GM21447 (cell line): ENCODE results near the gene APOA1.

Source experiments
- ATAC-seq: cut with Tn5 transposase; IDR thresholded peaks from one replicate; pipeline ENCODE4 v1.9.1; 2021; ENCODE audit not compliant: unreplicated experiment

APOA1 gene

DNA sequence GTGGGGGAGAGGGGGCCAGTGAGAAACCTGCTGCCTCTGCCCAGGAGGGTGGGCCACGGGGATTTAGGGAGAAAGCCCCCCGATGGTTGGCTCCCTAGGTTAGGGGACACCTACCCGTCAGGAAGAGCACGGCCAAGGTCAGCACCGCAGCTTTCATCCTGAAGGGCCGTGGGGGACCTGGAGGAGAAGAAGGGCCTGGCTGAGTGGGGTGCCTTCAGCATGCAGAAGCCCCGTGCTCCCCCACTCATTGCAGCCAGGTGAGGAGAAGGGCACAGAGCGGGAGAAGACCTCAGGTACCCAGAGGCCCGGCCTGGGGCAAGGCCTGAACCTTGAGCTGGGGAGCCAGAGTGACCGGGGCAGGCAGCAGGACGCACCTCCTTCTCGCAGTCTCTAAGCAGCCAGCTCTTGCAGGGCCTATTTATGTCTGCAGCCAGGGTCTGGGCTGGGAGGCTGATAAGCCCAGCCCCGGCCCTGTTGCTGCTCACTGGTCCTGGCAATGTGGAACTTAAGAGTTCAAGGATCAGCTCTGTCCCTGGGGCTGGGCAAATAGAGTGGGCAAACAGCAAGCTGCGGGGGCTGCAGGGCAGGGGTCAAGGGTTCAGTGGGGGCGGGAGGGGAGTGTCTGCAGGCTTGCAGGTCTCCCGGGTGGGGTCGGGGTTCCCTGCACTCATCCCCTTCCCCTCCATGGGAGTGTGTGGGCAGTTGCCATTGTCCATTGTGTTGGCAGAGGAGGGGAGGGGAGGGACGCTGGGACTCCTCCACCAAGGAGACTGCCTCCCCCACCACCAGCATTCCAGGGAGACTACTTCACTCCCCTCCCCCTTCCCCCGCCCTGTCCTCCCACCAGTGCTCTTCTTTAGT is at the start of gene APOA1:
APOA1 (minus strand) TSS at position 392 of the 861 bp plus-strand sequence; CDS start at position 157, 235 bp downstream.
- ATAC-seq: no peak

DNA sequence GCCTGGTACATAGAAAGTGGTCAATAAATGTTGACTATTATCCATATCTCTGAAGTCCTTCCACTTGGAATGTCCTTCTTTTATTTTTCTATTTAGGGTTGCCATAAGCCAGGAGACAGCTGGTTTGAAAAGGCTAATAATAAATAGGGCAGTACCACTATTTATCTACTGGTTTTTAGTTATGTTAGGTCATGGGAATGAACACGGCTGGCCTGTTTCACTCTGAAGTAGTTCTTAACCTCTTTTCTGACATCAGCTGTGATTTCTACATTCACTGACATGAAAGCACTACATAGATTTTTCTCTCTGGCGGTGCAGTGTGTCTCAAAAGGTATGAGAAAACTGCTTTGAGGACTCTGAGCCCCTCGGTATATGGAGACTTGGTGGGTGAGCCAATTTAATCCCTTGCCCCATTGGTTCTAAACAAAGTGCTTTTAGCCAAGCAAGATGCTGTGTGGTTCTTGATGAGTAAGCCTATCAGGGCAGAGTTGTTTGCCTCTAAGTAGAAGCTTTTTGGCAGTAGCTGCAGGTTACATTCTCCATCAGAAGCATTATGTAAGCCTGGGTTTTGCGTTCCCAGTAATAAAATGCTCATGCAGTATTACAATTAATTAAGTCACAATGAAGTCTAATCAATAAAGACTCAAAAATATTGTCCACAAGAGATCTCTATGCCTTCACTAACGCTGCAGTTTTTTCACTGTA is 48.7 kb upstream of the APOA1 start:
- no peak for ATAC-seq

DNA sequence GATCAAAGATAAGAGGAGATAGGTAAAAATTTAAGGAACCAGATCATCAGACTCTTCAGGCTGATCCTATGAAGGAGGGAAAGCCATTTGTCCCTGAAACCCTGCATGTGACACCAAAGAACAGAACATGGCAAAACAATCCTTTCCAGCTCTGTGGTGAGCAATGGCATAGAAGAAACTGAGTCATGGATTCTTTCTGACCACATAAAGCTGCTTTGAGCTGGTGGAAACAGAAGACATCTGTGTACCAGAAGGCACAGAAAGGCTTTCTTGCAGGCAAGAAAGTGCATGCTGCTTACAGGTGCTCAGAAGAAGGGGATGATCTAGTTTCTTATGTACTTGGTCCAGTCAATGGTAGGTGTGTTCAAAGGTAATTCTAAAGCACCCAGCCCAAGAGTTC is 45.0 kb upstream of the APOA1 start:
- ATAC-seq: no peak

DNA sequence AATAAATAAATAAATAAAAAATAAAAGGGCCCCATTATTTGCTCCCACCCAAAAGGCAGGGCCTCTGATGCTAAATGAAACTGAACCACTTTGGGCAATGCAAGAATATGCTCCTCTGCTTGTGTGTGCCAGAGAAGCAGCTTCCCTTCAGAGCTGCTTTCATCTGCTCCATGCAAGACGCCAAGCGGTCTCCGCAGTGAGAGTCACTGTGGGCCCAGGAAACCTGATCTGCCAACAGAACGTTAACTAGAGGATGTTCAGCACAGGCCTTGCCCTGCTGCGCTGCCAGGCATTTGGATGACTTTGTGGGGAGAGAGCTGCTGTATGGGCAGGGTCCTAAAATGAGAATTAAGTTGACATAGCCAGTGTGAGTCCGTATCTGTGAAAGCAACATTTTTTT is 43.7 kb upstream of the APOA1 start:
- no peak for ATAC-seq

DNA sequence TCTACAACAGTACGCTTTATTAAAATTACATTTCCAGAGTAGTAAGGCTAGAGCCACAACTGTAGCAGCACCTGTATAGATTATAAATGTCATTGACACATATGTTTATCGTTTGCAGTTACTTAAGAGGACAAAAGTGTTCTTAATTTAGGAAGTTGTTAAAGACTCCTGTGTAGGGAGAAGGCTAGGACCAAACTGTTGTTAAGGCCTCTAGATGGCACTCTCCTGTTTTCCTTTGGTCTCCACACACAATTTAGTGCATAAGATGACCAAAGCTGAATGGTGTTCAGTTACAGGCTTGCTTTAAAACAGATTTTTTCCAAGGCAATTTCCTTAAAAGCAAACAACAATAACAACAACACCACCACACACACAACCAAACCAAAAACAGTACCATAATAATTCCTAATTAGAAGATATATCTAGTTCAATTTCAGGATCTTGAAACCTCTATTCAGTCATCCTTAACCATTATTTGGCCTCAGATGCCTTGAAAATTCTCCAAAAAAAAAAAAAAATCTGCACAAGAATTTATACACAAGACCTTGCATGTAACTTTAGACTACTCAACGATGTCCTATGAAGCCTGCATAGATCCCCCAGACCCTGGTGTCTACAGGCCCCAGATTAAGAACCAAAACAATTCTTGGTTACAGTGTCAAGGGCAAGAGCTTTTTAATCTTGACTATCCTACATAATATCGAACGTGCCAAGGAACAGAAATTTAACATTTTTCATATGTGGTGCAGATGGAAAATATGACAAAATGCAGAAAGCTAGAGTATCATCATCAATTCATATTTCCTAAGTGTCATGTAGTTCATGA is 42.6 kb upstream of the APOA1 start:
- ATAC-seq: no peak

DNA sequence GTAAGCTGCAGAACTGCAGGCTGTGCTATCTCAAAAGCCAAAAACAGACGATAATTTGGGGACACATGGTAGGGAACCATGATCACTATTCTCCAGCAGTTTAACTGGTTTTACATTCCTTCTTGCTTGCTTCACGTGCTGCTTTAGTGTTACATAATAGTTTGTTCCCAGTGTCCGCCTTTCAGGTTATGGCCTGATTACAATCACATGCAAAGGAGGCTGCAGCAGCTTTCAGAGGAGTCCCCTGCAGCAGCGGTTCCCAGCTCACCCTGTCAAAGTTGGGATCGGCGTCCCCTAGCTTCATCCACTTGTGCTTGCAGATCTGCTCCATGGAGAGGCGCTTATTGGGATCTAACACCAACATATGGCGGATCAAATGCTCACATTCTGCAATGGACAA is 39.2 kb upstream of the APOA1 start:
- ATAC-seq: no peak

DNA sequence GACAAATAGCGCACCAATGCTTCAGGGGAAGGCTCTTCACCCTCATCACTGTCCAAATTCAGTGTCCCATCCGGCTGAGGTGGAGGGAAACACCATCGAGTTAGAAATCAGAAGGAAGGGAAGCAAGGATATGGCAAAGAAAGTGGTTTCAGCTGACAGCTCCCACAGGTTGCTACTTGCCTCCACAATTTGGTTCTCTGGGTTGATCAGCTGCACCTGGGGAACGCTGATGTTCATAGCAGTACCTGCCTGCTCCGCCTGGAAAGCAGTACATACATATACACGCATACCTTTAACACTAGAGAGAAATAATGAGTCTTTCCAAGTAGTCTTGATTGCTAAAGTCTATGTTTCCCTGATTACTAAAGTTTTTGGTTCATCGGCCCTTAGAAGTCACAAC is 37.8 kb upstream of the APOA1 start:
- no peak for ATAC-seq

DNA sequence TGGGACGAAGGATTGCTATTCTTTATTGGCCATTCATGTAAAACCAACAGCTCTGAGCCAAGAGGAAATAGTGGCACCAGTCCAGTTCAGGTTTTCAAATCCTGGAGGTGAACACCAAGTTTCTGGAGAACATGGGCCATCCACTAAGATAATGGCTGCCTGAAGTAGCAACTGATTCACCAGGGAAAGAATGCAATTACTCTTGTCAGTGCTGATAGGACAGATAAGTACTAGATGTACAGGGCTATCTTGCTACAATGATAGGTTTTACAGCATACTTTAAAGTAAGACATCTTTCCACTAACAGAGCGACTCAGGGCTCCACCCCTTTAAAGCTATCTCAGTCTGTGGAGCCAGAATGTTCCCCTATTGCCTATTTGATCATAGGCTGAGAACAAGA is 36.8 kb upstream of the APOA1 start:
- no peak for ATAC-seq

DNA sequence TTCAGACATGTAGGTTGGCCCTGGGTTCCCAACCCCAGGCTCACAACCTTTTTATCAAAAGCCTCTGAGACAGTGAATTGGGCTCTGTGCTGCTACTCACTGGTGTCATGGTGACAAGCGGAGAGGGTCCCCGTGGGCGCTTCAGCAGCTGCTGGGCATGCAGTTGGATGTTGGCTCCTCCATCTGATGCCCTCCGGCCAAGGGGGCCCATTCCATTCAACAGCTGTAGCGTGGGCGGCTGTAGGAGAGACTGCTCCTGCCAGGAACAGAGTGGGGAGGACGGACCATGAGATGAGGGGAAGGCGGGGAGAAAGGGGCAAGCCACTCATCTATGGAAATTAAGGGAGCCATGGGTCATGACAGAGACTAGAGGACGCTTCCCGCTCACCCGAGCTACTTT is 36.0 kb upstream of the APOA1 start:
- no peak for ATAC-seq

DNA sequence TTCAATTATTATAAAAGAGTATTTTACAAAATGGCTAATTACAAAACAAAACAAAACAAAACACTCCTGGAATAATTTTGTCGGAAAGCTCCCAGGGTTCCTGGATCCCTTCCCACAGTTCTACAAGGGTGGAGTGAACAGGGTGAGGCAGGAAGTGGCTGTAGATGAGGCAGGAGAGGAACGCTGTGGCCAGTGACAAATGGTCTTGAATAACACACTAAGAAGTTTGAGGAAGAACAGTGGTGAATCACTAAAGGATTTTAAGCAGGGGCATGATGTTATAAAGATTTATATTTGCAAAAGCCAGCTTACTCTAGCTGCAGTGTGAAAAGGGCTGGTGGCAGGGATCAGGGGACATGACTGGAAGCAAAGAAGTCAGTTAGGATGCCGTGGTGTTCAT is 33.8 kb upstream of the APOA1 start:
- ATAC-seq: no peak

DNA sequence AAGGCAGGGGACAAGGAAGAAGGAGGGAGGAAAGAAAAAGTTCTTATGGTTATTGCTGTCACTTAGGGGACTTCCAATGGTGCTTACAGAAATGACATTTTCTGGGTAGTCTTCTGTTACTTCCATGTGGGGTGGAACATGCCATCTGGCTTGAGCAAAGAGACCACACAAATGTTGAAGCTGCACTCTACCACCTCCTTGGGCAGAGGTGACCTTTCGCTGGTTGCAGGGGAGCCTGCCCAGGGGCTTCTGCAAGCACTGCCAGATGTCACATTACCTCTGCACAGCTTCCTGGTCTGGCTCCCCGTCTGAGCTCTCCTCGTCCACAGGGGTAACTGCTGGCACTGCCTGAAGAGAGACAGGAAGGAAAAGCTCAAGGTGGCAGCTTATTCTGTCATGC is 32.6 kb upstream of the APOA1 start:
- ATAC-seq: no peak

DNA sequence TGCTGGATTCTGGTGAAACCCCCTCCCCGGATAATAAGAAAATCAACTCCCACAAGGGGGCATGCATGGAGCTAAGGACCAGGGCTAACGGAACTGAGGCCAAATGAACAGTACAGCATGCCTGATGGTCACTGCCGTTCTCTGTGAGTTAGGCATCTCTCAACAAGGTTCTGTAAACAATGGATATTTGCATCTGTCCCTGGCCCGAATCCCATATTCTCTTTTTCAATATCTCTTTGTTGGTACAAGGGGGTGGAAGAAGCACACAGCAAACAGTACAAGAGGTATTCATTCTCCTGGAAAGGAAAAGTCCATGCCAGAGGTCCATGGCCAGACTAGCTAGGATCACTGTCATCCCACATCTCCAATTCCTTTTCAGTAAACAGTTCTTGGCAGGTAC is 32.2 kb upstream of the APOA1 start:
- no peak for ATAC-seq

DNA sequence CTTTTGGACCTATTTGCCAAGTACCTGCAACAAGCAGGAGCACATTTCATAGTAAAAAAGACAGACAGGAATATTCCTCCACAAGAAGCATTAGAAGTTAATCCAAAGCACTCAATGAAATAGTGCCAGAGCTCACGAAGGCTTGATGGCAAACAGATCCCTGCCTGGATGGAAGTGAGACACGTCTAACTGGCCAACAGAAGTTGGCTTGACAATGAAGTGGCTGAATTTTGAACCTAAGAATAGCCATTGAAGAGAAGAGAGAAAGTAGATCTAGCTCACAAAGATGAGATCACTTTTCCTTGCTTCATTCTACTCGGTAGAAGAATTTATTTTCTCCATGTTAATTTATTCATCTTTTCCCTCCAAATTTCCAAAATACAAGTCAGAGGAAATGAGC is 30.6 kb upstream of the APOA1 start:
- no peak for ATAC-seq

DNA sequence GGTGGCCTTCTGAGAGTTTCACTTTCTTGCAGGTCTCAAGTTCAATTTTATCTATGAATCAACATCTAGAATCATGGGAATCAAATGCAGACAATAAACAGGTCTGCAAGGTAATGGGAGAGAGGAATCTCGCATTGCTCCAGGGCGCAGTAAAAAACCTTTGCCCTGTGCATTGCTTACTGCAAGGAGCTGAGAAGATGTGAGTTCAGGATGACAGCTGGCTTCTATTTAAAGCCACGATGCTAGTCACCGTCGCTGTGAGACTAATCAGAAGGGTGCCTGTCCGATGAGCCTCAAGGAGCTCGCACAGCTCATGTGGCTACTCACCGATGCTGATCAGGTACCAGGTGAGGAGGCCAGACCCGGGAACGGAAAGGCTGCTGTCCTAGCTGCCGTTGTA is 30.2 kb upstream of the APOA1 start:
- ATAC-seq: no peak

DNA sequence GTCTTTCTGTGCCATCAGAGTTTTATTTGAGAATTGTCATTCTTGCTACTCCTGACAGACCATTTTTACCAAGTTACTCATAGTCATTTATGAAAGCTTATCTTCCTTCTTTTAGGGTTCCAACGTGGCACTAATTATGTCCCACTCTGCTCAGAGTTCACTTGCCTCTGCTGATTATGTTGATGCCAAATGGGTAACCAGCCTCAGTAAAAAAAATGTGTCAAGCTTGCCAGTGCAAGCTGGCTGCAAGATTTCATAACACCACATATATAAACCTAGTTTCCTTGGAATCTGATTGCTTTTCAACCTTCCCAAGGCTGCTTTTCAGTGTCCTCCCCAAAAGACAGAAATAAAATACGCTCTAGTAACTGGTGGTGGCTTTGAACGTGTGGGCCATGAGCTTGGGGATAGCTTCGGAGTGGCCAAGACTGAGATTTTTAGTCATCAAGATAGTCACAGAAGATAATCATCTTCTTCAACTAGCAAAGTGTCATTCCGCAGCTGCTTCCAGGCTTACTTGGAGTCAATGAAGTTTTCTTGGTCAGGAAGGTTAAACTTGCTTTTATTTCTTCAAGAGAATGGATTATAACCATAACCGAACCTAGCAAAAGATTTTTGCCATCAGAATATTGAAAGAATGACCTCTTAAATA is 29.5 kb upstream of the APOA1 start:
- ATAC-seq: no peak

DNA sequence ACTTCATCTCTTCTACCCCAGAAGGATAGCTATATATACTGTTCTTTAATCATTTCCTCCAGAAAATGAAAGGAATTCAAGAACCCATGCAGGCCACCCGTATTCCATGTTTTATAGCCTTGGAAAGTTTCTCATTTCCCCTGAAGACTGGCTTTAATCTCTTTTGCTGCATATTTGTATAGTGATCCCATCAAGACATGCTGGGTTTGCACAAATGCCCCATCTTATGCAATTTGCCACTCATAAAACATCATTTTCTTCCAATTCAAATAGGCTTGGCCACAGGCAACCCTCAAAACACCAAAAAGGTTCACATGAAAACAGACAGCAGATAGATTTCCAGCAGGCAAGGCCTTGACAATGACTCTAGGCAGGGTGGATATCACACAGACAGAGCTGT is 28.3 kb upstream of the APOA1 start:
- no peak for ATAC-seq

DNA sequence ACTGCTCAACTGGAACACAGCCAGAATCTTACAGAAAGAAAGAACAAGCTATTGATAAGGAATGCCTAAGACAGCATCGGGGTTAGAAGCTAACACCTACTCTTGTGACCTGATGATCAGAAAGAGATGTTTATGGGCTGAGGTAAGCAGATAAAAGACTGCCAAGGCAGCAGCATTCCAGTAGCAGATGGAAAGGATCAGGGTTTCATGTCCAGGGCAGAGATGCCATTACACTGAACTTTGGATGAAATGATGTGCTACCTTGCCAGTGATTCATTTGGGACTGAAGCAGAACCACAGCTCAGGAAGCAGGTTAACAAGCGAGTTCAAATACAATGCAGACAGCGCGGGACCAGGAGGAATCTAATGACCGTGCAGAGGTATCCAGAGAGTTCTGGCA is 27.1 kb upstream of the APOA1 start:
- ATAC-seq: no peak

DNA sequence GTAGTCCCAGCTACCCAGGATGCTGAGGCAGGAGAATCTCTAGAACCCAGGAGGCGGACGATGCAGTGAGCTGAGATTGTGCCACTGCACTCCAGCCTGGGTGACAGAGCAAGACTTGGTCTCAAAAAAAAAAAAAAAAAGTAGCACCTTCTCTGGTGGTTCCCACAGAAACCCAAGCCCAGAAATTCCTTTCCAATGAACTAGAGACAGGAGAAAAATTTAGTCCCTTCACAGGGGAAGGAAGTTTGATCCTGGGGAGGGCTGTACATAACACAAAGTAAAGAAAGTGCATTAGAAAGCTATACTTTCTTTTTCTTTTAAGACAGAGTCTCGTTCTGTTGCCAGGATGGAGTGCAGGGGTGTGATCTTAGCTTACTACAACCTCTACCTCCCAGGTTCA is 25.5 kb upstream of the APOA1 start:
- ATAC-seq: no peak

DNA sequence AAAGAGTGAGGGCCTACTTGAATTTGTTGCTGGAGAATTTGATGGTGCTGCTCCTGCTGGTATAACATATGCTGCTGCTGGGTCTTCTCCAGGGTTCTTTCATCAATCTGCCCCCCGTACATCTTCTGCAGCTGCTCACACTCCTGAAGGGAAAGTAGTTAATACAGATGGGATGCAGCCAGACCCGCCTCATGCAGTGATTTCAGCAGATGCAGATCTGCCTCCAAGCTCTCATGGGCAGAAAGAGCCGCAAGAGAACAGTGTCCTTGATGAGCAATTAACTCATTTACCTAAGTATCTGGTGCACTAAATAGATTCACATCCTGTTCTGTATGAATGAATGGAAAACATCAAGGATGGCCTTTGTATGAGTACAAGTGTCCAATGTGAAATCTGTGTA is 24.8 kb upstream of the APOA1 start:
- no peak for ATAC-seq

DNA sequence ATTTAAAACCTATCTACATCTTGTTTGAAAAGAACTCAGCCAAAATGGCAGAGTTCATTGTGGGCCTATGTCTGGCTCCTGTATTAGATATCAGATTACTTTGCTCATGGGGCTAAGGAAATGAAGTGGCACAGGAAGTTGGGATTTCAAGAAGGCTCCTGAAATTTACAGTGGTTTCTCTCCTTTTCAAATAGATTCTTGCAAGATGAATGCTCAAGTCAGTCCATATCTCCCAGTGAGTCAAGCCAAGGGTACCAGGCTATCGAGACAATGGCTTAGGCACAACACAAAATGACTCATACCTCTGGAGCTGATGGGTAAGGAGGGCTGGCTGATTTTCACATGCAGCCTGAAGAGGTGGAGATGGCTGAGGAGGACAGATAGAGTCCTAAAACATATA is 24.1 kb upstream of the APOA1 start:
- no peak for ATAC-seq

DNA sequence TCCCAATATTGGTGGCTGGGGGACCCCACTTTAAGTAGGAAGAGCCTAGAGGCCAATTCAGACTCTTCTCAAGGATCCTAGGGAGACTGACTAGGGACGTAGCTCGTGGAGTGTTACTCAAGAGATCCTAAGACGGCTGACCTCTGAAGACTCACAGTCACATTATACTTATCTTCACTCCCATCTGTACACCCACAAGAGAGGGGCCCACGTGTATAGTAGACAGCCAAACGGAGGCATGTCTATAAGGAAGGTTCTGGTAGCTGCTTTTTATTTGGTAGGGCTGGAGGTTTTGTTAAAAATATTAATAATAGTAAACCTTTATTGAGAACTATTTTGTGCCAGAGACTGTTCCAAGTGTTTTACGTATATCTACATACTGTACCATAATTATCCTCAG is 22.9 kb upstream of the APOA1 start:
- no peak for ATAC-seq
